Esophagus muscularis mucosa (tissue), 4 donors: ENCODE measurements around the gene PLPP7.
"Not testable (repeated sequence)": the region's sequence is repeated elsewhere in the genome, so short reads cannot be mapped to it uniquely, and the experiment has no call there.

ENCODE experiments used
- EP300 ChIP-seq: sonication (generic); formaldehyde crosslinking; IDR thresholded peaks from one replicate; pipeline ENCODE4 v1.6.1; 2017; ENCODE audit warnings: antibody characterized with exemption
- POLR2AphosphoS5 ChIP-seq, 2 donors: sonication (generic); formaldehyde crosslinking; IDR thresholded peaks; one replicate each; pipeline ENCODE4 v1.6.1; 2017; ENCODE audit warnings: antibody characterized with exemption in 2 of 2
- TF ChIP-seq, protein P1 (sequence below), 3 experiments: fragments of 200-600 bp in 2 of 3; fragments of 450-650 bp in 1 of 3; sonication (generic) in 2 of 3; IDR thresholded peaks; one replicate each; pipeline ENCODE4 v1.5.1; 2017 to 2019; ENCODE audit warnings: antibody characterized with exemption in 3 of 3, mild to moderate bottlenecking in 2 of 3, moderate library complexity in 1 of 3

DNA sequence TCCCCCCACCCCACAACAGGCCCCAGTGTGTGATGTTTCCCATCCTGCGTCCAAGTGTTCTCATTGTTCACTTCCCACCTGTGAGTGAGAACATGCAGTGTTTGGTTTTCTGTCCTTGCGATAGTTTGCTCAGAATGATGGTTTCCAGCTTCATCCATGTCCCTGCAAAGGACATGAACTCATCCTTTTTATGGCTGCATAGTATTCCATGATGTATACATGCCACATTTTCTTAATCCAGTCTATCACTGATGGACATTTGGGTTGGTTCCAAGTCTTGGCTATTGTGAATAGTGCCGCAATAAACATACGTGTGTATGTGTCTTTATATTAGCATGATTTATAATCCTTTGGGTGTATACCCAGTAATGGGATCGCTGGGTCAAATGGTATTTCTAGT is 49.7 kb downstream of the PLPP7 start:
- TF ChIP-seq, protein P1, sequence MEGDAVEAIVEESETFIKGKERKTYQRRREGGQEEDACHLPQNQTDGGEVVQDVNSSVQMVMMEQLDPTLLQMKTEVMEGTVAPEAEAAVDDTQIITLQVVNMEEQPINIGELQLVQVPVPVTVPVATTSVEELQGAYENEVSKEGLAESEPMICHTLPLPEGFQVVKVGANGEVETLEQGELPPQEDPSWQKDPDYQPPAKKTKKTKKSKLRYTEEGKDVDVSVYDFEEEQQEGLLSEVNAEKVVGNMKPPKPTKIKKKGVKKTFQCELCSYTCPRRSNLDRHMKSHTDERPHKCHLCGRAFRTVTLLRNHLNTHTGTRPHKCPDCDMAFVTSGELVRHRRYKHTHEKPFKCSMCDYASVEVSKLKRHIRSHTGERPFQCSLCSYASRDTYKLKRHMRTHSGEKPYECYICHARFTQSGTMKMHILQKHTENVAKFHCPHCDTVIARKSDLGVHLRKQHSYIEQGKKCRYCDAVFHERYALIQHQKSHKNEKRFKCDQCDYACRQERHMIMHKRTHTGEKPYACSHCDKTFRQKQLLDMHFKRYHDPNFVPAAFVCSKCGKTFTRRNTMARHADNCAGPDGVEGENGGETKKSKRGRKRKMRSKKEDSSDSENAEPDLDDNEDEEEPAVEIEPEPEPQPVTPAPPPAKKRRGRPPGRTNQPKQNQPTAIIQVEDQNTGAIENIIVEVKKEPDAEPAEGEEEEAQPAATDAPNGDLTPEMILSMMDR (IDR thresholded peaks at IDR 0.05) = not testable (repeated sequence)
- TF ChIP-seq EP300; POLR2AphosphoS5 (IDR thresholded peaks at IDR 0.05): not testable (repeated sequence)
